Muscle of arm (tissue), 12 donors: ENCODE results near the gene NELFB. TPM values are rescaled to one million over a fixed set of nuclear protein-coding genes. Genes with fewer than 3 reads are reported as not detected.

Source experiments
- DNase-seq: peaks from one replicate; pipeline ENCODE4 v3.0.0-alpha.2; 2013
- polyA plus RNA-seq, 12 donors: library from polyadenylated mRNA; unstranded; fragments of 120-200 nt; gene quantifications; one replicate each; pipeline ENCODE4 v1.2.1, GENCODE V29; 2013; ENCODE audit not compliant: insufficient read length in 12 of 12

The NELFB gene
- polyA plus RNA-seq, 12 donors: 31.1 to 52.0 (median 39.2) TPM; not detected in 1

- DNase-seq: no peak
Measured at GRCh38 chr9:137222190-137223077, 32.7 kb upstream of the NELFB start, which contains the start of gene RNF208. Gene RNF208, minus strand, starts transcription at chr9:137222240. Its CDS starts 1,028 bp downstream, at chr9:137221212.

- DNase-seq: peak; percentile 96
Measured at GRCh38 chr9:137223078-137223970, 31.8 kb upstream of the NELFB start.

- no peak for DNase-seq
Measured at GRCh38 chr9:137224830-137225694, 30.1 kb upstream of the NELFB start, which contains the start of gene CYSRT1. Gene CYSRT1, plus strand, starts transcription at chr9:137225174. Its CDS starts 448 bp downstream, at chr9:137225622.

- no peak for DNase-seq
Measured at GRCh38 chr9:137225699-137226331, 29.3 kb upstream of the NELFB start.

GRCh38 chr9:137226338-137227053 is 28.6 kb upstream of the NELFB start:
- DNase-seq: no peak

- DNase-seq: peak; percentile 69
Measured at GRCh38 chr9:137227054-137227852, 27.9 kb upstream of the NELFB start, which contains the start of gene RNF224. Gene RNF224, plus strand, starts transcription at chr9:137227502. Its CDS starts 834 bp downstream, at chr9:137228336.

- no peak for DNase-seq
Measured at GRCh38 chr9:137227853-137228505, 27.1 kb upstream of the NELFB start.

- DNase-seq: no peak
Measured at GRCh38 chr9:137228506-137228967, 26.6 kb upstream of the NELFB start.

- DNase-seq: no peak
Measured at GRCh38 chr9:137228968-137229896, 25.9 kb upstream of the NELFB start.

GRCh38 chr9:137229903-137230704 is 25.0 kb upstream of the NELFB start:
- no peak for DNase-seq

GRCh38 chr9:137230705-137231371 is 24.3 kb upstream of the NELFB start, which contains the start of gene SLC34A3:
Gene SLC34A3, plus strand, starts transcription at chr9:137230901. Its CDS starts 802 bp downstream, at chr9:137231703.
- no peak for DNase-seq

GRCh38 chr9:137231372-137232039 is 23.6 kb upstream of the NELFB start:
- no peak for DNase-seq

GRCh38 chr9:137232101-137232500 is 23.0 kb upstream of the NELFB start:
- DNase-seq: no peak

GRCh38 chr9:137232510-137232909 is 22.6 kb upstream of the NELFB start:
- no peak for DNase-seq
